GM23338 (cell line): ENCODE data around the gene CCDC91. TPM values are rescaled to one million over a fixed set of nuclear protein-coding genes. Genes with fewer than 3 reads are reported as not detected.

Experiments
- ATAC-seq: fragments of 200-7000 bp; cut with Tn5 transposase; 3 replicates; pipeline ENCODE4 v1.9.1; 2020
- DNase-seq: peaks from one replicate; pipeline ENCODE4 v3.0.0-alpha.2; 2015; ENCODE audit warnings: low spot score
- H2AFZ ChIP-seq: fragments of 200-600 bp; sonication (generic); 2 replicates; pipeline ENCODE4 v1.8.0; 2016; ENCODE audit warnings: antibody characterized with exemption, mild to moderate bottlenecking, moderate library complexity
- H3F3A ChIP-seq: fragments of 200-600 bp; sonication (generic); replicated peaks from 2 replicates; pipeline ENCODE4 v1.8.0; 2017; ENCODE audit warnings: antibody characterized with exemption, mixed run types, low read depth
- H3K27ac ChIP-seq: fragments of 200-600 bp; sonication (generic); 2 replicates; pipeline ENCODE4 v1.6.1; 2016; ENCODE audit warnings: low read depth
- H3K27me3 ChIP-seq: fragments of 200-600 bp; sonication (generic); 2 replicates; pipeline ENCODE4 v1.8.0; 2016; ENCODE audit warnings: mild to moderate bottlenecking, mixed run types, moderate library complexity; ENCODE audit not compliant: insufficient read depth
- H3K36me3 ChIP-seq: fragments of 200-600 bp; sonication (generic); 2 replicates; pipeline ENCODE4 v1.8.0; 2016; ENCODE audit warnings: mild to moderate bottlenecking; ENCODE audit not compliant: insufficient read depth
- H3K4me1 ChIP-seq: fragments of 200-600 bp; sonication (generic); 2 replicates; pipeline ENCODE4 v1.8.0; 2016; ENCODE audit warnings: mild to moderate bottlenecking, moderate library complexity; ENCODE audit not compliant: insufficient read depth
- H3K4me2 ChIP-seq: fragments of 200-600 bp; sonication (generic); 2 replicates; pipeline ENCODE4 v1.7.1; 2017; ENCODE audit warnings: mixed run types
- H3K4me3 ChIP-seq: fragments of 200-600 bp; sonication (generic); 2 replicates; pipeline ENCODE4 v1.6.1; 2016; ENCODE audit warnings: mixed run types
- H3K79me2 ChIP-seq: fragments of 200-600 bp; sonication (generic); replicated peaks from 2 replicates; pipeline ENCODE4 v1.8.0; 2017; ENCODE audit warnings: mild to moderate bottlenecking; ENCODE audit not compliant: insufficient read depth
- H3K9me2 ChIP-seq: fragments of 200-600 bp; sonication (generic); 2 replicates; pipeline ENCODE4 v1.8.0; 2017; ENCODE audit not compliant: insufficient read depth
- H4K20me1 ChIP-seq: fragments of 200-600 bp; sonication (generic); replicated peaks from 2 replicates; pipeline ENCODE4 v1.8.0; 2017; ENCODE audit warnings: mild to moderate bottlenecking; ENCODE audit not compliant: insufficient read depth
- H3K27ac Mint-ChIP-seq: 2 replicates; pipeline ENCODE4 v1.8.0; 2020; ENCODE audit warnings: inconsistent platforms, mild to moderate bottlenecking, moderate library complexity, mixed read lengths
- H3K27me3 Mint-ChIP-seq: 3 replicates; pipeline ENCODE4 v1.8.0; 2022; ENCODE audit warnings: low read depth, mild to moderate bottlenecking, moderate library complexity, mixed read lengths, inconsistent platforms; ENCODE audit not compliant: insufficient read depth, poor library complexity
- H3K36me3 Mint-ChIP-seq: 3 replicates; pipeline ENCODE4 v1.8.0; 2021; ENCODE audit warnings: low read depth, mild to moderate bottlenecking, inconsistent platforms, moderate library complexity, mixed read lengths
- H3K4me1 Mint-ChIP-seq: 3 replicates; pipeline ENCODE4 v1.8.0; 2020; ENCODE audit warnings: mild to moderate bottlenecking, inconsistent platforms, mixed read lengths
- H3K4me3 Mint-ChIP-seq: 3 replicates; pipeline ENCODE4 v1.8.0; 2021; ENCODE audit warnings: moderate library complexity, mild to moderate bottlenecking, inconsistent platforms, mixed read lengths
- H3K9me3 Mint-ChIP-seq: 3 replicates; pipeline ENCODE4 v1.8.0; 2020; ENCODE audit warnings: moderate library complexity, mild to moderate bottlenecking, inconsistent platforms, mixed read lengths
- CREB1 ChIP-seq: fragments of 250-450 bp; sonication (Bioruptor Pico); IDR thresholded peaks from 2 replicates; pipeline ENCODE4 v1.5.0; 2020; ENCODE audit warnings: low read depth, mild to moderate bottlenecking, moderate library complexity
- ETS1 ChIP-seq: IDR thresholded peaks from 2 replicates; pipeline ENCODE4 v1.6.1; 2016; ENCODE audit warnings: antibody characterized with exemption
- EZH2phosphoT487 ChIP-seq: fragments of 200-600 bp; sonication (generic); IDR thresholded peaks from one replicate; pipeline ENCODE4 v1.8.1; 2018; ENCODE audit warnings: antibody characterized with exemption; ENCODE audit not compliant: unreplicated experiment
- NANOG ChIP-seq: IDR thresholded peaks from 2 replicates; pipeline ENCODE4 v1.6.1; 2016; ENCODE audit warnings: antibody characterized with exemption, borderline replicate concordance
- POLR2AphosphoS5 ChIP-seq: IDR thresholded peaks from 2 replicates; pipeline ENCODE4 v1.6.1; 2016; ENCODE audit warnings: antibody characterized with exemption, low read depth
- ZNF462 ChIP-seq: fragments of 250-450 bp; sonication (Bioruptor Pico); IDR thresholded peaks from 2 replicates; pipeline ENCODE4 v1.5.0; 2020; ENCODE audit warnings: mild to moderate bottlenecking, moderate library complexity
- polyA plus RNA-seq: library from polyadenylated mRNA; unstranded; fragments of >200 nt; fragmentation: Nextera tagmentation; extraction: Ambion mirVana; gene quantifications from 2 replicates; pipeline ENCODE4 v1.2.1, GENCODE V29; 2016
- total RNA-seq: library from RNA; depleted of rRNA; stranded (reverse); fragments of >200 nt; shearing (Covaris generic); gene quantifications from 2 replicates; pipeline ENCODE4 v1.2.3, GENCODE V29; 2014

Gene CCDC91
- total and polyA plus RNA-seq, 2 experiments from 2014 or later, result 24.7 to 48.7 TPM

- no peak for TF ChIP-seq ZNF462 (CRISPR knock-in tag)
- no peak for TF ChIP-seq EZH2phosphoT487
- TF ChIP-seq ETS1, result no peak
- no peak; the same call in 1 of the 2 replicates for TF ChIP-seq POLR2AphosphoS5
Measured at GRCh38 chr12:28189784-28190320, 404 bp upstream of the CCDC91 start (continued).

- H3K9me3 Mint-ChIP-seq, result peaks cover 21% of the 10 kb centered on the region
- Histone ChIP-seq H3K79me2 (peaks cover 54% of the 10 kb centered on the region), H2AFZ (peak overlapping the region; percentile 100), H3K4me3 (peak overlapping the region; percentile 87), H4K20me1 (no peaks in the 10 kb centered on the region), H3K4me1 (peaks cover 9% of the 10 kb centered on the region; the same call in 1 of the 2 replicates), H3K4me2 (peak overlapping the region; percentile 98), H3K36me3 (no peaks in the 10 kb centered on the region), H3K27me3 (no peaks in the 10 kb centered on the region), H3K9me2 (no peaks in the 10 kb centered on the region), H3F3A (no peaks in the 10 kb centered on the region), H3K27ac (peak overlapping the region; percentile 73; the same call in 1 of the 2 replicates)
- H3K27ac Mint-ChIP-seq, result peak overlapping the region; percentile 21; the same call in 1 of the 2 replicates
- DNase-seq (peak; percentile 23), ATAC-seq (peak; percentile 7; the same call in 2 of the 3 replicates)
- peaks cover 5% of the 10 kb centered on the region for H3K27me3 Mint-ChIP-seq
- peak overlapping the region; percentile 93 for H3K4me3 Mint-ChIP-seq
- peaks cover 20% of the 10 kb centered on the region for H3K36me3 Mint-ChIP-seq
- peaks cover 6% of the 10 kb centered on the region for H3K4me1 Mint-ChIP-seq
- no peak for TF ChIP-seq CREB1 (CRISPR knock-in tag)
- no peak for TF ChIP-seq ZNF462 (CRISPR knock-in tag)
- no peak for TF ChIP-seq NANOG
Measured at GRCh38 chr12:28191051-28192048, 1.1 kb downstream of the CCDC91 start.
